GM23338 (cell line): Measurements from ENCODE around the gene DOK7. TPM values are rescaled to one million over a fixed set of nuclear protein-coding genes. Genes with fewer than 3 reads are reported as not detected.

ENCODE experiments used
- ATAC-seq: fragments of 200-7000 bp; cut with Tn5 transposase; 3 replicates; pipeline ENCODE4 v1.9.1; 2020
- DNase-seq: peaks from one replicate; pipeline ENCODE4 v3.0.0-alpha.2; 2015; ENCODE audit warnings: low spot score
- H2AFZ ChIP-seq: fragments of 200-600 bp; sonication (generic); 2 replicates; pipeline ENCODE4 v1.8.0; 2016; ENCODE audit warnings: antibody characterized with exemption, mild to moderate bottlenecking, moderate library complexity
- H3F3A ChIP-seq: fragments of 200-600 bp; sonication (generic); replicated peaks from 2 replicates; pipeline ENCODE4 v1.8.0; 2017; ENCODE audit warnings: antibody characterized with exemption, mixed run types, low read depth
- H3K27ac ChIP-seq: fragments of 200-600 bp; sonication (generic); 2 replicates; pipeline ENCODE4 v1.6.1; 2016; ENCODE audit warnings: low read depth
- H3K27me3 ChIP-seq: fragments of 200-600 bp; sonication (generic); 2 replicates; pipeline ENCODE4 v1.8.0; 2016; ENCODE audit warnings: mild to moderate bottlenecking, mixed run types, moderate library complexity; ENCODE audit not compliant: insufficient read depth
- H3K36me3 ChIP-seq: fragments of 200-600 bp; sonication (generic); 2 replicates; pipeline ENCODE4 v1.8.0; 2016; ENCODE audit warnings: mild to moderate bottlenecking; ENCODE audit not compliant: insufficient read depth
- H3K4me1 ChIP-seq: fragments of 200-600 bp; sonication (generic); 2 replicates; pipeline ENCODE4 v1.8.0; 2016; ENCODE audit warnings: mild to moderate bottlenecking, moderate library complexity; ENCODE audit not compliant: insufficient read depth
- H3K4me2 ChIP-seq: fragments of 200-600 bp; sonication (generic); 2 replicates; pipeline ENCODE4 v1.7.1; 2017; ENCODE audit warnings: mixed run types
- H3K4me3 ChIP-seq: fragments of 200-600 bp; sonication (generic); 2 replicates; pipeline ENCODE4 v1.6.1; 2016; ENCODE audit warnings: mixed run types
- H3K79me2 ChIP-seq: fragments of 200-600 bp; sonication (generic); replicated peaks from 2 replicates; pipeline ENCODE4 v1.8.0; 2017; ENCODE audit warnings: mild to moderate bottlenecking; ENCODE audit not compliant: insufficient read depth
- H3K9me2 ChIP-seq: fragments of 200-600 bp; sonication (generic); 2 replicates; pipeline ENCODE4 v1.8.0; 2017; ENCODE audit not compliant: insufficient read depth
- H4K20me1 ChIP-seq: fragments of 200-600 bp; sonication (generic); replicated peaks from 2 replicates; pipeline ENCODE4 v1.8.0; 2017; ENCODE audit warnings: mild to moderate bottlenecking; ENCODE audit not compliant: insufficient read depth
- H3K27ac Mint-ChIP-seq: 2 replicates; pipeline ENCODE4 v1.8.0; 2020; ENCODE audit warnings: inconsistent platforms, mild to moderate bottlenecking, moderate library complexity, mixed read lengths
- H3K27me3 Mint-ChIP-seq: 3 replicates; pipeline ENCODE4 v1.8.0; 2022; ENCODE audit warnings: low read depth, mild to moderate bottlenecking, moderate library complexity, mixed read lengths, inconsistent platforms; ENCODE audit not compliant: insufficient read depth, poor library complexity
- H3K36me3 Mint-ChIP-seq: 3 replicates; pipeline ENCODE4 v1.8.0; 2021; ENCODE audit warnings: low read depth, mild to moderate bottlenecking, inconsistent platforms, moderate library complexity, mixed read lengths
- H3K4me1 Mint-ChIP-seq: 3 replicates; pipeline ENCODE4 v1.8.0; 2020; ENCODE audit warnings: mild to moderate bottlenecking, inconsistent platforms, mixed read lengths
- H3K4me3 Mint-ChIP-seq: 3 replicates; pipeline ENCODE4 v1.8.0; 2021; ENCODE audit warnings: moderate library complexity, mild to moderate bottlenecking, inconsistent platforms, mixed read lengths
- H3K9me3 Mint-ChIP-seq: 3 replicates; pipeline ENCODE4 v1.8.0; 2020; ENCODE audit warnings: moderate library complexity, mild to moderate bottlenecking, inconsistent platforms, mixed read lengths
- EZH2phosphoT487 ChIP-seq: fragments of 200-600 bp; sonication (generic); IDR thresholded peaks from one replicate; pipeline ENCODE4 v1.8.1; 2018; ENCODE audit warnings: antibody characterized with exemption; ENCODE audit not compliant: unreplicated experiment
- NANOG ChIP-seq: IDR thresholded peaks from 2 replicates; pipeline ENCODE4 v1.6.1; 2016; ENCODE audit warnings: antibody characterized with exemption, borderline replicate concordance
- POLR2AphosphoS5 ChIP-seq: IDR thresholded peaks from 2 replicates; pipeline ENCODE4 v1.6.1; 2016; ENCODE audit warnings: antibody characterized with exemption, low read depth
- STAT1 ChIP-seq: IDR thresholded peaks from one replicate; pipeline ENCODE4 v1.6.1; 2016; ENCODE audit warnings: antibody characterized with exemption; ENCODE audit not compliant: unreplicated experiment
- ZNF114 ChIP-seq: fragments of 250-450 bp; sonication (Bioruptor Pico); IDR thresholded peaks from 2 replicates; pipeline ENCODE4 v1.5.0; 2020; ENCODE audit warnings: mild to moderate bottlenecking, moderate library complexity
- ZNF331 ChIP-seq: fragments of 250-450 bp; sonication (Bioruptor Pico); IDR thresholded peaks from 2 replicates; pipeline ENCODE4 v1.5.0; 2020; ENCODE audit warnings: low read depth, mild to moderate bottlenecking, moderate library complexity
- polyA plus RNA-seq: library from polyadenylated mRNA; unstranded; fragments of >200 nt; fragmentation: Nextera tagmentation; extraction: Ambion mirVana; gene quantifications from 2 replicates; pipeline ENCODE4 v1.2.1, GENCODE V29; 2016
- total RNA-seq: library from RNA; depleted of rRNA; stranded (reverse); fragments of >200 nt; shearing (Covaris generic); gene quantifications from 2 replicates; pipeline ENCODE4 v1.2.3, GENCODE V29; 2014
- TF ChIP-seq, protein P1 (sequence below), 2 experiments: fragments of 200-600 bp in 1 of 2; sonication (generic) in 1 of 2; conservative IDR thresholded peaks; 2 replicates each; pipeline versions ENCODE4 v1.5.1 to v1.6.1; 2016 to 2017; ENCODE audit warnings: antibody characterized with exemption in 2 of 2, low read depth in 2 of 2, mild to moderate bottlenecking in 2 of 2, moderate library complexity in 1 of 2
- TF ChIP-seq, protein P2 (sequence below): IDR thresholded peaks from 2 replicates; pipeline ENCODE4 v1.6.1; 2016; ENCODE audit warnings: antibody characterized with exemption
- TF ChIP-seq, protein P3 (sequence below): fragments of 250-450 bp; sonication (Bioruptor Pico); IDR thresholded peaks from 2 replicates; pipeline ENCODE4 v1.5.0; 2020; ENCODE audit warnings: mild to moderate bottlenecking, moderate library complexity

Gene DOK7
- total and polyA plus RNA-seq, 2 experiments from 2014 or later: 0.34 to 0.52 TPM

DNA sequence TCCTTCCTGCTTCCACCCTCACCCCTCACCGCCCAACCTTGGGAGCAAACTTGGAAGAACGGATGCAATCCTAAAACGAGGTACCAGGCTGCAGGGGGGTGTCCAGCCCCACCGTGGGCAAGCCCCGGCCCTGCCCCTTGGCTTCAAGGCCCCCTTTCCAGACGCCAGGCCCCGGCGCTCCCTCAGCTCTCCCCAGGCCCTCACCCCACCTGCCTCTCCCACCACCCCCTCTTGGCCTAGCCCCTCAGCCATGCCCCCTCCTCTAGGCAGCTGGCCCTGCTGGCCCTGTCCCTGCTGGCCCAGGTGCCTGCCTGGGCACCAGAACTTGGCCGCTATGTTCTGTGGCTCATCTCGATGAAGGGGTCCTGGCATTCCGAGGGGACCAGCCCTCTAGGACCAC is 35.3 kb downstream of the DOK7 start:
- no peak overlapping the region for H2AFZ ChIP-seq
- Mint-ChIP-seq H3K27ac (no peak overlapping the region), H3K4me1 (peaks cover 2% of the 10 kb centered on the region; the same call in 2 of the 3 replicates)

More for the DNA sequence above, 35.3 kb downstream of the DOK7 start:
- no peaks in the 10 kb centered on the region for H3K9me2 ChIP-seq
- no peak overlapping the region for H3K4me2 ChIP-seq
- no peak overlapping the region for H3K4me3 Mint-ChIP-seq
- no peak overlapping the region for H3K4me3 ChIP-seq
- H3K36me3 ChIP-seq: no peaks in the 10 kb centered on the region
- H3K27me3 Mint-ChIP-seq: peaks cover 44% of the 10 kb centered on the region
- no peaks in the 10 kb centered on the region for H3F3A ChIP-seq
- H3K79me2 ChIP-seq: peaks cover 2% of the 10 kb centered on the region; the same call in 1 of the 2 replicates
- ATAC-seq (no peak), DNase-seq (no peak)
- H3K4me1 ChIP-seq: no peaks in the 10 kb centered on the region
- no peak overlapping the region for H3K27ac ChIP-seq
- H3K36me3 Mint-ChIP-seq: peaks cover 2% of the 10 kb centered on the region; the same call in 2 of the 3 replicates
- TF ChIP-seq STAT1: no peak
- TF ChIP-seq, protein P1, sequence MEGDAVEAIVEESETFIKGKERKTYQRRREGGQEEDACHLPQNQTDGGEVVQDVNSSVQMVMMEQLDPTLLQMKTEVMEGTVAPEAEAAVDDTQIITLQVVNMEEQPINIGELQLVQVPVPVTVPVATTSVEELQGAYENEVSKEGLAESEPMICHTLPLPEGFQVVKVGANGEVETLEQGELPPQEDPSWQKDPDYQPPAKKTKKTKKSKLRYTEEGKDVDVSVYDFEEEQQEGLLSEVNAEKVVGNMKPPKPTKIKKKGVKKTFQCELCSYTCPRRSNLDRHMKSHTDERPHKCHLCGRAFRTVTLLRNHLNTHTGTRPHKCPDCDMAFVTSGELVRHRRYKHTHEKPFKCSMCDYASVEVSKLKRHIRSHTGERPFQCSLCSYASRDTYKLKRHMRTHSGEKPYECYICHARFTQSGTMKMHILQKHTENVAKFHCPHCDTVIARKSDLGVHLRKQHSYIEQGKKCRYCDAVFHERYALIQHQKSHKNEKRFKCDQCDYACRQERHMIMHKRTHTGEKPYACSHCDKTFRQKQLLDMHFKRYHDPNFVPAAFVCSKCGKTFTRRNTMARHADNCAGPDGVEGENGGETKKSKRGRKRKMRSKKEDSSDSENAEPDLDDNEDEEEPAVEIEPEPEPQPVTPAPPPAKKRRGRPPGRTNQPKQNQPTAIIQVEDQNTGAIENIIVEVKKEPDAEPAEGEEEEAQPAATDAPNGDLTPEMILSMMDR (conservative IDR thresholded peaks at IDR 0.05; ENCODE audit: low read depth in 2 of 2): no peak
- no peak for TF ChIP-seq ZNF114 (CRISPR knock-in tag)
- TF ChIP-seq NANOG: no peak
- TF ChIP-seq ZNF331: no peak
- TF ChIP-seq, protein P2, sequence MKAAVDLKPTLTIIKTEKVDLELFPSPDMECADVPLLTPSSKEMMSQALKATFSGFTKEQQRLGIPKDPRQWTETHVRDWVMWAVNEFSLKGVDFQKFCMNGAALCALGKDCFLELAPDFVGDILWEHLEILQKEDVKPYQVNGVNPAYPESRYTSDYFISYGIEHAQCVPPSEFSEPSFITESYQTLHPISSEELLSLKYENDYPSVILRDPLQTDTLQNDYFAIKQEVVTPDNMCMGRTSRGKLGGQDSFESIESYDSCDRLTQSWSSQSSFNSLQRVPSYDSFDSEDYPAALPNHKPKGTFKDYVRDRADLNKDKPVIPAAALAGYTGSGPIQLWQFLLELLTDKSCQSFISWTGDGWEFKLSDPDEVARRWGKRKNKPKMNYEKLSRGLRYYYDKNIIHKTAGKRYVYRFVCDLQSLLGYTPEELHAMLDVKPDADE: no peak
- TF ChIP-seq EZH2phosphoT487: no peak
- TF ChIP-seq POLR2AphosphoS5: no peak
- TF ChIP-seq, protein P3, sequence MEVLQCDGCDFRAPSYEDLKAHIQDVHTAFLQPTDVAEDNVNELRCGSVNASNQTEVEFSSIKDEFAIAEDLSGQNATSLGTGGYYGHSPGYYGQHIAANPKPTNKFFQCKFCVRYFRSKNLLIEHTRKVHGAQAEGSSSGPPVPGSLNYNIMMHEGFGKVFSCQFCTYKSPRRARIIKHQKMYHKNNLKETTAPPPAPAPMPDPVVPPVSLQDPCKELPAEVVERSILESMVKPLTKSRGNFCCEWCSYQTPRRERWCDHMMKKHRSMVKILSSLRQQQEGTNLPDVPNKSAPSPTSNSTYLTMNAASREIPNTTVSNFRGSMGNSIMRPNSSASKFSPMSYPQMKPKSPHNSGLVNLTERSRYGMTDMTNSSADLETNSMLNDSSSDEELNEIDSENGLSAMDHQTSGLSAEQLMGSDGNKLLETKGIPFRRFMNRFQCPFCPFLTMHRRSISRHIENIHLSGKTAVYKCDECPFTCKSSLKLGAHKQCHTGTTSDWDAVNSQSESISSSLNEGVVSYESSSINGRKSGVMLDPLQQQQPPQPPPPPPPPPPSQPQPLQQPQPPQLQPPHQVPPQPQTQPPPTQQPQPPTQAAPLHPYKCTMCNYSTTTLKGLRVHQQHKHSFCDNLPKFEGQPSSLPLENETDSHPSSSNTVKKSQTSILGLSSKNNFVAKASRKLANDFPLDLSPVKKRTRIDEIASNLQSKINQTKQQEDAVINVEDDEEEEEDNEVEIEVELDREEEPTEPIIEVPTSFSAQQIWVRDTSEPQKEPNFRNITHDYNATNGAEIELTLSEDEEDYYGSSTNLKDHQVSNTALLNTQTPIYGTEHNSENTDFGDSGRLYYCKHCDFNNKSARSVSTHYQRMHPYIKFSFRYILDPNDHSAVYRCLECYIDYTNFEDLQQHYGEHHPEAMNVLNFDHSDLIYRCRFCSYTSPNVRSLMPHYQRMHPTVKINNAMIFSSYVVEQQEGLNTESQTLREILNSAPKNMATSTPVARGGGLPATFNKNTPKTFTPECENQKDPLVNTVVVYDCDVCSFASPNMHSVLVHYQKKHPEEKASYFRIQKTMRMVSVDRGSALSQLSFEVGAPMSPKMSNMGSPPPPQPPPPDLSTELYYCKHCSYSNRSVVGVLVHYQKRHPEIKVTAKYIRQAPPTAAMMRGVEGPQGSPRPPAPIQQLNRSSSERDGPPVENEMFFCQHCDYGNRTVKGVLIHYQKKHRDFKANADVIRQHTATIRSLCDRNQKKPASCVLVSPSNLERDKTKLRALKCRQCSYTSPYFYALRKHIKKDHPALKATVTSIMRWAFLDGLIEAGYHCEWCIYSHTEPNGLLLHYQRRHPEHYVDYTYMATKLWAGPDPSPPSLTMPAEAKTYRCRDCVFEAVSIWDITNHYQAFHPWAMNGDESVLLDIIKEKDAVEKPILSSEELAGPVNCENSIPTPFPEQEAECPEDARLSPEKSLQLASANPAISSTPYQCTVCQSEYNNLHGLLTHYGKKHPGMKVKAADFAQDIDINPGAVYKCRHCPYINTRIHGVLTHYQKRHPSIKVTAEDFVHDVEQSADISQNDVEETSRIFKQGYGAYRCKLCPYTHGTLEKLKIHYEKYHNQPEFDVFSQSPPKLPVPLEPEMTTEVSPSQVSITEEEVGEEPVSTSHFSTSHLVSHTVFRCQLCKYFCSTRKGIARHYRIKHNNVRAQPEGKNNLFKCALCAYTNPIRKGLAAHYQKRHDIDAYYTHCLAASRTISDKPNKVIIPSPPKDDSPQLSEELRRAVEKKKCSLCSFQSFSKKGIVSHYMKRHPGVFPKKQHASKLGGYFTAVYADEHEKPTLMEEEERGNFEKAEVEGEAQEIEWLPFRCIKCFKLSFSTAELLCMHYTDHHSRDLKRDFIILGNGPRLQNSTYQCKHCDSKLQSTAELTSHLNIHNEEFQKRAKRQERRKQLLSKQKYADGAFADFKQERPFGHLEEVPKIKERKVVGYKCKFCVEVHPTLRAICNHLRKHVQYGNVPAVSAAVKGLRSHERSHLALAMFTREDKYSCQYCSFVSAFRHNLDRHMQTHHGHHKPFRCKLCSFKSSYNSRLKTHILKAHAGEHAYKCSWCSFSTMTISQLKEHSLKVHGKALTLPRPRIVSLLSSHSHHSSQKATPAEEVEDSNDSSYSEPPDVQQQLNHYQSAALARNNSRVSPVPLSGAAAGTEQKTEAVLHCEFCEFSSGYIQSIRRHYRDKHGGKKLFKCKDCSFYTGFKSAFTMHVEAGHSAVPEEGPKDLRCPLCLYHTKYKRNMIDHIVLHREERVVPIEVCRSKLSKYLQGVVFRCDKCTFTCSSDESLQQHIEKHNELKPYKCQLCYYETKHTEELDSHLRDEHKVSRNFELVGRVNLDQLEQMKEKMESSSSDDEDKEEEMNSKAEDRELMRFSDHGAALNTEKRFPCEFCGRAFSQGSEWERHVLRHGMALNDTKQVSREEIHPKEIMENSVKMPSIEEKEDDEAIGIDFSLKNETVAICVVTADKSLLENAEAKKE (CRISPR knock-in tag): no peak
- H4K20me1 ChIP-seq: peaks cover 13% of the 10 kb centered on the region
- H3K27me3 ChIP-seq: peaks cover 46% of the 10 kb centered on the region
- H3K9me3 Mint-ChIP-seq: no peaks in the 10 kb centered on the region
